ENCODE data around the gene DSP. TPM values are rescaled to one million over a fixed set of nuclear protein-coding genes. Genes with fewer than 3 reads are reported as not detected.

Gene DSP
- total RNA-seq, 1 donor from 2014 or later = not detected

DNA sequence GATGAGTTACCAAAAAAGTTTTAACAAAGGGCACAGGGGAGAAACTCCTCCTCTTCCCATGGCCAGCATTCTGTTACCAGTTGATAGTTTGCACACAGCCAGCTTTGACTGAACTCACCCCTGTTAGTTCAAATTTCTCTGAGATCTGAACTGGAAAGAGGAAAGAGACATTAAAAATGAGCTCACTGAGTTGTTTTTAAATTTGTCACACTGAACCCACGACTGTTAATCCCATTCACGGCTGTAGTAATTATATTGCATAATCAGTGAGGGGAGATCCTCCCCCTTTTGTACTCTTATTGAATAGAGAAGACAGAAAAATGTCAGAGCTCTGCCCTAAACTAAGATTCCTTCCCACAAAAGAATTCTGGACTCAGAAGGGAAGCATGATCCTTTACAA, 17.5 kb upstream of the DSP start:
- Mint-ChIP-seq H3K9me3 (no peaks in the 10 kb centered on the region), H3K4me3 (no peak overlapping the region), H3K4me1 (no peaks in the 10 kb centered on the region), H3K36me3 (ENCODE audit: low read depth) (no peaks in the 10 kb centered on the region), H3K27ac (no peak overlapping the region), H3K27me3 (peaks cover 42% of the 10 kb centered on the region)
- no peak for DNase-seq
- intact Hi-C loops (cut with micrococcal nuclease) = no loop called here

DNA sequence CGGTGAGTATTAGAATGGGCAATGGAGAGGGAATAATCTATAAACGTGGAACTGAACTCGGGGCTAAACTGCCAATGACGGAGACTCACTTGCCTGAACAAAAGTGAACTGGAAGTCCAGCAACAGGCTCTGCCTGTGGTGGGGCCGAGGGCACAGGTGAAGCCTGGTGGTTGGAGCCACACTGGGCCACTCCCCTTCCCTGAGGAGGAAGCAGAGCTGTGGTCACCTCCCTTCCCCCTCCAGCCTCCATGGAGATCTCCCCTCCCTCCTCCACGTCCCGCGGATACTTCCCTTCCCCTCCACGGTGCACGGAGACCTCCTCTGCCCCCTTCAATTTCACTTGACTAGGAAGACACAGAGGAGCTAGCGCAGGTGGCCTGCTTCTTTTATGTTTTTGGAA, 14.7 kb upstream of the DSP start:
- H3K4me1 Mint-ChIP-seq = no peaks in the 10 kb centered on the region

DNA sequence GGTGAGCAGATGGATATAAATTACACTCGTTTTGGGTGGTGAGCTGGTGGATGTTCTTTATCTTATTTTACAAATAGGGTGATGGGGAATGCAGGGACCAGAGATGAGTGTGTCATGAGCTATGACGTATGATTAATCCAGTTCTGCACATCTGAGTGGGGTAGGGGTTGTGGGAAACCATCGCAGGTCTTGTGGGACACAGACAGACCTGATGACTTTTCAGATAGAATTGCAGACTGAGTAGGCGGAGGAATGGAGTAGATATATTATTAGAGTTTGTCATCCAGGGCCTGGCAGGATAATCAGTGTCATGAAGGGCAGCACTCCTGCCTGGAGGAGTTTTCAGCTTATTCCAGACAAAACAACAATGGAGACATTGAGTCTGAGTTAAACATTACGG, 12.9 kb upstream of the DSP start:
- Mint-ChIP-seq H3K27me3 (peaks cover 50% of the 10 kb centered on the region), H3K27ac (no peak overlapping the region), H3K36me3 (ENCODE audit: low read depth) (no peaks in the 10 kb centered on the region), H3K4me3 (no peak overlapping the region), H3K4me1 (no peaks in the 10 kb centered on the region), H3K9me3 (no peaks in the 10 kb centered on the region)
- intact Hi-C loops (cut with micrococcal nuclease) = no loop called here
- DNase-seq = no peak

More for the DNA sequence above, 14.7 kb upstream of the DSP start:
- Mint-ChIP-seq H3K4me3 (no peak overlapping the region), H3K27ac (no peak overlapping the region), H3K9me3 (no peaks in the 10 kb centered on the region), H3K27me3 (peaks cover 52% of the 10 kb centered on the region), H3K36me3 (ENCODE audit: low read depth) (no peaks in the 10 kb centered on the region)
- intact Hi-C loops (cut with micrococcal nuclease) = no loop called here
- no peak for DNase-seq

DNA sequence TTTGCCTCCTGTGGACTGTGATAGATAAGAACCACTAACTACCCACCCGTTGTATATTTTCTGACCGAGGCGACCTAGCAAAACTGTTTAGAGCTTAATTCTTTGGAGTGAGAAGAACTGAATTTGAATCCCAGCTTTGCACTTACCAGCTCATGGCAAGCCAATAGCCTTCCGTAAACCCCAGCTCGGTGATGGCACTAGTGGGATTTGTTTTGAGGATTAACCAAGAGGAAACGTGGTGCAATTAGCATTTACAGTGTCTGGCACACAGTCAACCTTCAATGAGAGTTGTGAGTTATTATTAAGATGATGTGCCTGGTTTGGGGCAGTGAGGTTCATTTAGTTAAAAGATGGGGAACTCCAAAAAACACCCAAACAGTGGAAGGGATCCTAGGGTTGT, 12.3 kb upstream of the DSP start:
- intact Hi-C loops (cut with micrococcal nuclease) = no loop called here
- Mint-ChIP-seq H3K4me3 (no peak overlapping the region), H3K27me3 (peaks cover 52% of the 10 kb centered on the region), H3K4me1 (no peaks in the 10 kb centered on the region), H3K36me3 (ENCODE audit: low read depth) (no peaks in the 10 kb centered on the region), H3K9me3 (no peaks in the 10 kb centered on the region), H3K27ac (no peak overlapping the region)
- DNase-seq = no peak

DNA sequence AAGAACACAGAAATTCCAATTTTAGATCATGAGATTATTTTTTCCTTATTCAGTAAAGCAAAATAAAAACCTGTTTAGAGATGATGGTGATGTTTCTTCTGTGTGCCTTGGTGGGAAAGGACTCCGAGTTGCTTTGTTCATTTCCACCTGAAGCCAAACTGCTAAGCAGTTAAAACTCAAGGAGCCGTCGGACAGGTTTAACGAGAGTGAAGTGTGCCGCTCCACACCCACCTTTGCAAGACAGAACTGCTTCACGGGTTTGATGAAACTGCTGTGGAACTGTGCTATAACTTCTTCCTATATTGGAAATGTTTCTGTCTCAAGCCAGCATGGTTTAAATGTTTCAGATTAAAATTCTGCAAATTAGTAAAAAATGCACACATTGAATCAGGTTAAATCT, 9.2 kb upstream of the DSP start:
- Mint-ChIP-seq H3K9me3 (no peaks in the 10 kb centered on the region), H3K27ac (no peak overlapping the region), H3K4me1 (no peaks in the 10 kb centered on the region), H3K27me3 (peaks cover 64% of the 10 kb centered on the region), H3K4me3 (no peak overlapping the region), H3K36me3 (ENCODE audit: low read depth) (no peaks in the 10 kb centered on the region)
- no peak for DNase-seq
- intact Hi-C loops (cut with micrococcal nuclease) = no loop called here

DNA sequence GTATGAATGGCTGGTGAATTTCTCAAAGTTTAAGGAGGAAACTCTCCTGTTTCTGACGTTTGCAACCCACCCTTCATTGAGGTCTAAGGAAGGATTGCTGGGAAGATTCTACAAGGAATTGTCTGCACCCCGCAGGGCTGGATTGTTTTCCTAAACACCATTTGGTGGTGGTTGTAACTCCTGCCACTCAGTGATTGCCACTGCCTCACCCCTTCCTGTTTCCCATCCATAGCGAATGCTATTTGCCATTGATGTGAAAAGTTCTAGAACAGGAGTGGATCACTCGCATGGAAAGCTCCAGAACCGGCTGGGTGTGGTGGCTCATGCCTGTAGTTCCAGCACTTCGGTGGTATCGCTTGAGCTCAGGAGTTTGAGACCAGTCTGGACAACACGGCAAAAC, 8.7 kb upstream of the DSP start:
- no peak overlapping the region for H3K27ac Mint-ChIP-seq
- H3K27me3 Mint-ChIP-seq = peaks cover 64% of the 10 kb centered on the region
- no peaks in the 10 kb centered on the region for H3K9me3 Mint-ChIP-seq
- no peak overlapping the region for H3K4me3 Mint-ChIP-seq
- intact Hi-C loops (cut with micrococcal nuclease) = no loop called here
- H3K4me1 Mint-ChIP-seq = no peaks in the 10 kb centered on the region
- no peaks in the 10 kb centered on the region for H3K36me3 Mint-ChIP-seq (ENCODE audit: low read depth)
- no peak for DNase-seq

DNA sequence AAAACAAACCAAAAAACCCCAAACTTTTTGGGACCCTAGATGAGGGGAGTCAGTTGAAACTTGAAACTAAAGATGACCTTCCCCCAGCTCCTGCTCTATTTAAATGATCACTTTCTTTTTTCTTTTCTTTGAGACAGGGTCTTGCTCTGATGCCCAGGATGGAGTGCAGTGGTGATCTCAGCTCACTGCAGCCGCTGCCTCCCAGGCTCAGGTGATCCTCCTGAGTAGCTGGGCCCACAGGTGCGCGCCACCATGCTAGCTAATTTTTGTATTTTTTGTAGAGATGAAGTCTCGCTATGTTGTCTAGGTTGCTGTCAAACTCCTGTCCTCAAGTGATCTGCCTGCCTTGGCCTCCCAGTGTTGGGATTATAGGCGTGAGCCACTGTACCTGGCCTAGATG, 7.3 kb upstream of the DSP start:
- Mint-ChIP-seq H3K4me3 (no peak overlapping the region), H3K9me3 (no peaks in the 10 kb centered on the region), H3K4me1 (no peaks in the 10 kb centered on the region), H3K27ac (no peak overlapping the region), H3K36me3 (ENCODE audit: low read depth) (no peaks in the 10 kb centered on the region), H3K27me3 (peaks cover 68% of the 10 kb centered on the region)
- no peak for DNase-seq
- intact Hi-C loops (cut with micrococcal nuclease) = no loop called here

DNA sequence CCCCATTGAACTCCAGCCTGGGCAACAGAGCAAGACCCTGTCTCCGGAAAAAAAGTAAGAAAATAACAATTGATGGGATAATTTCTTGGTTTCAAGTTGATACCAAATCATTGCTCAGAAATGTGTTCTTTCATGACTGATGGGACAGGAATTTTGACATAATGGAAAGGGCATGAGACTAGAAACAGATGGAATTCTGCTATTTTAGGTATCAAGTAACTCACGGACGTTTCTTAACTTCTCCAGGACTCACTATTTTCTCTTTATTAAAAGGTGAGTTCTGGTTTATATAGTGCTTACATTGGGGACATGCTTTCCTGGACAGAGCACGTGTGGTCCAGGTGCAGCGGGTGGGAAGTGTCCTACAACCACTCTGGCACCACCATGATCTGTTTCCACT, 6.0 kb upstream of the DSP start:
- Mint-ChIP-seq H3K4me3 (no peak overlapping the region), H3K4me1 (no peaks in the 10 kb centered on the region), H3K27ac (no peak overlapping the region), H3K9me3 (no peaks in the 10 kb centered on the region), H3K36me3 (ENCODE audit: low read depth) (no peaks in the 10 kb centered on the region), H3K27me3 (peaks cover 72% of the 10 kb centered on the region)
- intact Hi-C loops (cut with micrococcal nuclease) = no loop called here
- no peak for DNase-seq

DNA sequence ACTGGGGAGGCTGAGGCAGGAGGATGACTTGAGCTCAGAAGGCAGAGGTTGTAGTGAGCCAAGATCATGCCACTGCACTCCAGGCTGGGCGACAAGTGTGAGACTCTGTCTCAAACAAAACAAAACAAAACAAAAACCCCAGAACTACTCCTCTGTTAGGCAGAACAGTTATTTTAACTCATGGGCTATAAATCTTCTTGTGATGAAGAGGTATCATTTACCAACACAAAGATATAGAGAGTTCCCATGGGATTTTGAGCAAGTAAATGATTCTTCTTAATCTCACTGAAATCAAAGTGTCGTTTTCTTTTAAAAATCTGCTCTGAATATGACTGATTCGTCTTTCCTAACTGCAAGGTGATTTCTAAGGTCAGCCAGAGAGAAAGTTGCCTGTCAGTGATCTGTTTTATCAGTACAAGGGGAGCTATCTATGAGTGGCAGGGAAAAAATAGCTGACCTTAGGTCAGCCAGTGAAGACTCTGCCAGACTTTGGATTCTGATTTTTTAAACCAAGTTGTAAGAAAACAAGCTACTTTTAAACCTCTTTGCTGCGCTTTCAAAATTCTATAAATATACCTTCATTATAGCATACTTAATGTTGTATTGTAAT, 3.8 kb upstream of the DSP start:
- no peaks in the 10 kb centered on the region for H3K36me3 Mint-ChIP-seq (ENCODE audit: low read depth)
- H3K27ac Mint-ChIP-seq = no peak overlapping the region
- H3K9me3 Mint-ChIP-seq = no peaks in the 10 kb centered on the region
- DNase-seq = no peak
- peaks cover 8% of the 10 kb centered on the region for H3K4me1 Mint-ChIP-seq
- H3K27me3 Mint-ChIP-seq = peaks cover 75% of the 10 kb centered on the region
- intact Hi-C loops (cut with micrococcal nuclease) = no loop called here
- no peak overlapping the region for H3K4me3 Mint-ChIP-seq

DNA sequence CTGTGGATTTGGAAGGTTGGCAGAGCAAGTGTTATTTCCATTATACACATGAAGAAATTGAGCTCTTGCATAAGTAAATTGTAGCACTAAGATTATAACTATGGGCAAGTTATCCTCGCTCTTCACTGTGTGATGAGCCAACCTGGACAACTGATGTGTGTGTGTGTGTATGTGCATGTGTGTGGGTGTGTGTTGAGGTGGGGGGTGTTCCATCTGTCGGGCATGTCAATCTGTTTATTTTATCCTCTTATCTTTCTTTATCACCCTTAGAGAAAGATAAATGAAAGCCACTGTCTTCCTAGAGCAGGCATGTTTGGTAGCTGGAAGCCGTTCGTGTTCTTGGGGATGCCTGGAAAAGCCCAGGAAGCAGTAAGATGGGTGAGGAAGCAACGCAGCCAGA, 3.0 kb upstream of the DSP start:
- DNase-seq = no peak
- no peaks in the 10 kb centered on the region for H3K36me3 Mint-ChIP-seq (ENCODE audit: low read depth)
- no peak overlapping the region for H3K4me3 Mint-ChIP-seq
- H3K9me3 Mint-ChIP-seq = no peaks in the 10 kb centered on the region
- intact Hi-C loops (cut with micrococcal nuclease) = no loop called here
- H3K27ac Mint-ChIP-seq = no peak overlapping the region
- peaks cover 75% of the 10 kb centered on the region for H3K27me3 Mint-ChIP-seq
- H3K4me1 Mint-ChIP-seq = peaks cover 8% of the 10 kb centered on the region

DNA sequence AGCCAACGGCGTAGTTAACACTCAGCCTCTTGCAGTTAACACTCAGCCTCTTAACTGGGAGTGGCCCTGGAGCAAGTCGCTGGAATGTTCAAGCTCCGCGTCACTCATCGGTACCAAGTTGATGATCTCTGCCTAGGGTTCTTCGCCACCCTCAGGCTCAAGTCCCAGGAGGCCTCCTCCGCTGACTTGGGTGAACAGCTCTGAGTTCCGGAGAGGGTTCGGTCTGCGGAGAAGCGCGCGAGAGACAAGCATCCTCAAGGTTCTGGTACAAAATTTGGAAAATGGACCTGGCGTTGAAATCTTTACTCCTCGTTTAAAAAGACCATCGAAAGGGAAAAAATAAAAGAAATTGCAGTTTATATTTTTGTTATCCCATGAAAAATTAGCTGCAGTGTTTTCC, 876 bp upstream of the DSP start:
- no peaks in the 10 kb centered on the region for H3K9me3 Mint-ChIP-seq
- no peaks in the 10 kb centered on the region for H3K36me3 Mint-ChIP-seq (ENCODE audit: low read depth)
- intact Hi-C loops (cut with micrococcal nuclease) = loop anchor here (5.0 to 10.0 kb wide), 2 partner anchors 52 to 184 kb away; partner anchors contain the start of genes BMP6 and SNRNP48
- peaks cover 11% of the 10 kb centered on the region for H3K4me1 Mint-ChIP-seq
- H3K27me3 Mint-ChIP-seq = peaks cover 78% of the 10 kb centered on the region
- H3K4me3 Mint-ChIP-seq = peak overlapping the region; percentile 75
- no peak overlapping the region for H3K27ac Mint-ChIP-seq
- no peak for DNase-seq

DNA sequence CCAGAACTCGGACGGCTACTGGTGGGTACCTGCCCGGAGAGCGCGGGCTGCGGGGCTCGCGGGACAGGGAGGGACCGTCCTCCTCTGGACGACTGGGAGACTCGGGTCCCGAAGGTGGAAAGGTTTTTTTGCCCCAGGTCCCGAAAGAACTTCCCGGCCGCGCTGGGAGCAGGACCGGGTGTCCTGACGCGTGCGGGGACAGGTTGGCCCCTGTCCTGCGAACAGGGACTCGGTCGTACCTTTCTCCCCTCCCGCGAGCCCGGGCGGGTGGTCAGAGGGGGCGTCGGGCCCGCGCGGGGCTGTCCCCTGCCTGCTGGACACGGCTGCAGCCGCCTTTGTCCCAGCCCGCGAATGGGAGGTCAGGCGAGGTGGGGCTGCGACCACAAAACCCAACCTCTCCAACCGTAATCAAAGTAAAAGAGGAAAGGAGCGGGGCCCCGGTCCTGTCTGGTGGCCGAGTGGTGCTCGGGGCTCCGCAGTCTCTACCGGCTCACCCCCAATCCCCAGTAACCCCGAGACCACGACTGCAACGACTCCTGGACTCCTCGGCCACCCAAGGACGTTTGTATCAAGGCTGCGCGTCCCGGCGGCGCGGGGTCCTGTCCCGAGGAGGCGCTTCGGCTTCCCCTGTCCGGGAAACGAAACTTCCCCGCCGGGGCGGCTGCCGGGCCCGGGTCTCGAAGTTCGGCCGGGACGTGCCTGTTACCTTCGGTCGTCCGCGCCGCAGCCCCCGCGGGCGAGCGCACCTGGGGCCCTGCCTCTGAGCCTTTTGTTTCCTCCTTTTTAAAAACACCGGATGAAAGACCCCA, 798 bp downstream of the DSP start:
- Mint-ChIP-seq H3K27ac (no peak overlapping the region), H3K9me3 (no peaks in the 10 kb centered on the region), H3K4me3 (peak overlapping the region; percentile 86), H3K4me1 (peaks cover 11% of the 10 kb centered on the region), H3K27me3 (peaks cover 77% of the 10 kb centered on the region), H3K36me3 (ENCODE audit: low read depth) (no peaks in the 10 kb centered on the region)
- peak; percentile 66 for DNase-seq
- intact Hi-C loops (cut with micrococcal nuclease) = loop anchor here (5.0 to 10.0 kb wide), 2 partner anchors 50 to 183 kb away; partner anchors contain the start of genes BMP6 and SNRNP48

DNA sequence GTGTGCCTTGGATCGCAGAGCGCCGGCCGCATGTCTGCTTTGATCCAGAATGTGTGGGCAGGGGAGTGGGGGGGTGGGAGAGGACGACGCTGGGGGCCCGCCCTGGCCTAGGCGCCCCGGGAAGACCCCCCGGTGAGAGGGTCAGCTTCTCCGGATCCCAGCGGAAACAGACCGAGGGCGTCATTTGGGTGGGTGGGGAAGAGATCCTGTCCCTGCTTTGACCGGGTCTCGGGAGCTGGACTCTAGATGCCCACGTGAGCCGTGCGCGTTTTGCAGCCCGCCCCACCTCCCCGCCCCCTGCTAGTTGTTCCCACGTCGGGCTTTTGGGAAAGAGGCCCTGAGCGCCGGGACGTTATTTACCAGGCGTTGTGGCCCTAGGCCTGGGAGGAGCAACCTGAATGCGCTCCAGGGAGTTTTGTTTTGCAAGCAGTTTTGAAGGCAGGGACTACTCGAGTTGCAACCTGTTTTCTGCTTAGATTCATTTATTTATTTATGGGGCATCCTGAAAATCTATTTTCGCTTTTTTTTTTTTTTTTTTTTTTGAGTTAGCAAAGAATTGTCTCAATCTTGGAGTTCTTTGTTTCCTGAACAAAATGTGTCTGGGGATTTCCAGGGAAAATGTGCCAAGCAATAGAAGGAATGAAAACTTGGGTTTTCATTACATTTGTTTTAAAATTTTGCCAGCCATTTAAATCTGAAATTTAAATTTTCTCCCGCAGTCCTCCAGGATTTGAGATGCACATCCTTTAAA, 1.6 kb downstream of the DSP start:
- DNase-seq = no peak
- H3K27me3 Mint-ChIP-seq = peaks cover 73% of the 10 kb centered on the region
- intact Hi-C loops (cut with micrococcal nuclease) = loop anchor here (5.0 to 10.0 kb wide), 2 partner anchors 49 to 182 kb away; partner anchors contain the start of genes BMP6 and SNRNP48
- H3K4me3 Mint-ChIP-seq = peak overlapping the region; percentile 86
- no peak overlapping the region for H3K27ac Mint-ChIP-seq
- no peaks in the 10 kb centered on the region for H3K9me3 Mint-ChIP-seq
- no peaks in the 10 kb centered on the region for H3K36me3 Mint-ChIP-seq (ENCODE audit: low read depth)
- H3K4me1 Mint-ChIP-seq = peaks cover 11% of the 10 kb centered on the region

Data from activated CD4-positive, alpha-beta T cell treated with anti-CD3 and anti-CD28 coated beads, Interleukin-2, amount 10 ng/mL, durations not matched to agents 24 days and 14 days (primary cell).